Right atrium auricular region (tissue), 2 donors: ENCODE measurements around the gene ARMH1. TPM values are rescaled to one million over a fixed set of nuclear protein-coding genes. Genes with fewer than 3 reads are reported as not detected.

Experiments
- DNase-seq: peaks from one replicate; pipeline ENCODE4 v3.0.0-alpha.2; 2019; ENCODE audit warnings: low spot score
- H3K27ac ChIP-seq, 2 donors: fragments of 200-600 bp; sonication (generic); 1 replicate in 1 of 2; 2 replicates in 1 of 2; pipeline ENCODE4 v1.5.1; 2016 to 2019
- H3K27me3 ChIP-seq, 2 donors: fragments of 200-600 bp; sonication (generic); one replicate each; pipeline versions ENCODE4 v1.5.1 to v1.6.0; 2017 to 2019
- H3K36me3 ChIP-seq: fragments of 200-600 bp; sonication (generic); one replicate; pipeline ENCODE4 v1.5.1; 2016
- H3K4me1 ChIP-seq, 2 donors: fragments of 200-600 bp; sonication (generic); one replicate each; pipeline versions ENCODE4 v1.5.1 to v1.6.0; 2017 to 2019
- H3K4me3 ChIP-seq, 2 donors: fragments of 200-600 bp; sonication (generic); 1 replicate in 1 of 2; 2 replicates in 1 of 2; pipeline ENCODE4 v1.5.1; 2017 to 2019; ENCODE audit warnings: mild to moderate bottlenecking in 1 of 2, moderate library complexity in 1 of 2
- H3K9me3 ChIP-seq, 2 donors: fragments of 200-600 bp; sonication (generic); one replicate each; pipeline ENCODE4 v1.5.1; 2019
- total RNA-seq, 2 donors: library from RNA; depleted of rRNA; stranded (reverse); fragments of >200 nt; gene quantifications; one replicate each; pipeline ENCODE4 v1.1.0, GENCODE V29; 2016
- TF ChIP-seq, protein P1 (sequence below), 2 donors: fragments of 200-600 bp; sonication (generic); IDR thresholded peaks; one replicate each; pipeline ENCODE4 v1.5.1; 2019; ENCODE audit warnings: antibody characterized with exemption in 2 of 2

The ARMH1 gene
- total RNA-seq, 2 donors from 2014 or later = 0.19 to 5.2 TPM

DNA sequence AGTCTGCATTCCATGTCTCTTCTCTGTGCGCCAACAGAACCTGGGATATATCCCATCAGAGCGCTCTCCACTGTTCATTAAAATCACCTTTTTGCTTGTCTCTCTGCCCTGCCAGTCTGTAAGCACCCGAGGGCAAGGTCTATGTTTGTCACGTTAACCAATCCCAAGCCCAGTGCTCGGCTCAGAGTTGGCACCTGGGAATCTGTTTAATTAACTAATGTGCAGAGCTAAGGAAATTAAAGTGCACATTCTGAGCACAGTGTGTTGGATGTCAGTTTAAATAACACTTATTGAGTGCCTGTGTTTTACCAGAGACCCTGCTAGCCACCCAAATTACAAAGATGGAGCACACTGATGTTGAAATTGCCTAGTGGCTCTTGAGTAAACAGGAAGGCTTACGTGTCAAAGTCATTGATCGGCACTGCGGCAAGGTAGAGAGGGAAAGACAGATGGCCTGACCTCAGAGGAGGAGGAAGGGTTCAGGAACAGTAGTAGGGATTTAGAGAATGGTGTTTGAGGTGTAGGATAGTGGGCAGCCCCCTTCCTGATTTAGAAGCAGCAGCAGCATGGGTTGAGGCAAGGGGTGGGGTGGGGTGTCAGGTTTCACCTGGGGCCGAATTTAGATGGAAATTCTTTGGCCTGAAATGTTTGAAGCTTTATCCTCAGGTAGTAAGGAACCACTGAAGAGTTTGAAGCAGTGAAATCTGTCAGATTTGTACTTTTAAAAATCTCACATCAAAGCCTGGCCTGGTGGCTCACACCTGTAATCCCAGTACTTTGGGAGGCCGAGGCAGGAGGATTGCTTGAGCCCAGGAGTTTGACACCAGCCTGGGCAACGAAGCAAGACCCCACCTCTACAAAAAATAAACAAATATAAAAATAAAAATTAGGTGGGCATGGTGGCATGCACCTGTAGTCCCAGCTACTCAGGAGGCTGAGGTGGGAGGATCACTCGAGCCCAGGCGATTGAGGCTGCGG, 7.7 kb downstream of the ARMH1 start:
- H3K4me1 ChIP-seq = peaks cover 0 to 9% of the 10 kb centered on the region in 2 donors
- TF ChIP-seq, protein P1, sequence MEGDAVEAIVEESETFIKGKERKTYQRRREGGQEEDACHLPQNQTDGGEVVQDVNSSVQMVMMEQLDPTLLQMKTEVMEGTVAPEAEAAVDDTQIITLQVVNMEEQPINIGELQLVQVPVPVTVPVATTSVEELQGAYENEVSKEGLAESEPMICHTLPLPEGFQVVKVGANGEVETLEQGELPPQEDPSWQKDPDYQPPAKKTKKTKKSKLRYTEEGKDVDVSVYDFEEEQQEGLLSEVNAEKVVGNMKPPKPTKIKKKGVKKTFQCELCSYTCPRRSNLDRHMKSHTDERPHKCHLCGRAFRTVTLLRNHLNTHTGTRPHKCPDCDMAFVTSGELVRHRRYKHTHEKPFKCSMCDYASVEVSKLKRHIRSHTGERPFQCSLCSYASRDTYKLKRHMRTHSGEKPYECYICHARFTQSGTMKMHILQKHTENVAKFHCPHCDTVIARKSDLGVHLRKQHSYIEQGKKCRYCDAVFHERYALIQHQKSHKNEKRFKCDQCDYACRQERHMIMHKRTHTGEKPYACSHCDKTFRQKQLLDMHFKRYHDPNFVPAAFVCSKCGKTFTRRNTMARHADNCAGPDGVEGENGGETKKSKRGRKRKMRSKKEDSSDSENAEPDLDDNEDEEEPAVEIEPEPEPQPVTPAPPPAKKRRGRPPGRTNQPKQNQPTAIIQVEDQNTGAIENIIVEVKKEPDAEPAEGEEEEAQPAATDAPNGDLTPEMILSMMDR (IDR thresholded peaks at IDR 0.05) = no peak
- no peaks in the 10 kb centered on the region for H3K9me3 ChIP-seq
- H3K27me3 ChIP-seq = no peaks in the 10 kb centered on the region
- no peak for DNase-seq
- H3K4me3 ChIP-seq = no peak overlapping the region
- H3K27ac ChIP-seq = no peak overlapping the region
- H3K36me3 ChIP-seq = no peaks in the 10 kb centered on the region

DNA sequence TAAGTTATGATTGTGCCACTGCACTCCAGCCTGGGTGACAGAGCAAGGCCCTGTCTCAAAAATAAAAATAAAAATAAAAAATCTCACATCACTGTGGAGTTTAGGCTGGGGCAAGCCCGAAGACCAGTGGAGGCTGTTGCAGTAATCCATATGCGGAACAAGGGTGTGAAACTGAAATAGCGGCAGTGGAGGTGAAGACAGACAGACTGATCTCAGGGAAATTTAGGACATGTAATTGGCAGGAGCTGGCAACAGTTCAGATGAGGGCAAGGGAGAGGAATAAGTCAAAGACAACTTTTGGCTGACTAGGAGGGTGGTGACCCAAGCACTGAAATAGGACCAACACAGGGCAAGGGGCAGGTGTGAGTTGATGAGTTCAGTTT, 8.4 kb downstream of the ARMH1 start:
- Histone ChIP-seq H3K4me1 (peaks cover 0 to 7% of the 10 kb centered on the region in 2 donors), H3K9me3 (no peaks in the 10 kb centered on the region), H3K4me3 (no peak overlapping the region), H3K27ac (no peak overlapping the region), H3K27me3 (no peaks in the 10 kb centered on the region), H3K36me3 (no peaks in the 10 kb centered on the region)
- DNase-seq = no peak
- TF ChIP-seq, protein P1 (IDR thresholded peaks at IDR 0.05) = no peak

DNA sequence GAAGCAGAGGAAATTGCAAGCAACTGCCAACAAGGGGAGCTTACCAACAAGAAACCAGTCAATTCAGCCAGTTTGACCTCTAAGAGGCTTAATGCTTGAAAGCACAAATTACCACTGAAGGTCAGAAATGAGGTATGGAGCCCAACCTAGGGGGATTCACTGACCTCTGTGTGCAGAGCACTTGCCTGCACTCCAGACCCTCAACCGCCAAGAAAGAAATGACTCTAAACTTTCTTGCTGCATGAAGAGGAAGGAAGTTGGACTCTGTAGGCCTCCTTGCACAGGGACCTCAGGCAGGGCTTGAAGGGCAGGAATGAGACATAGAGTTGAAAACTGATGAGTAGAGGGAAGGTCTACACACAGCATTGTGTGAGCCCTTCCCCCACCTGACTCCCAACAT, 10.0 kb downstream of the ARMH1 start:
- Histone ChIP-seq H3K9me3 (no peaks in the 10 kb centered on the region), H3K4me1 (no peaks in the 10 kb centered on the region), H3K4me3 (no peak overlapping the region), H3K27me3 (no peaks in the 10 kb centered on the region), H3K36me3 (no peaks in the 10 kb centered on the region), H3K27ac (no peak overlapping the region)
- DNase-seq = no peak
- TF ChIP-seq, protein P1 (IDR thresholded peaks at IDR 0.05) = no peak

DNA sequence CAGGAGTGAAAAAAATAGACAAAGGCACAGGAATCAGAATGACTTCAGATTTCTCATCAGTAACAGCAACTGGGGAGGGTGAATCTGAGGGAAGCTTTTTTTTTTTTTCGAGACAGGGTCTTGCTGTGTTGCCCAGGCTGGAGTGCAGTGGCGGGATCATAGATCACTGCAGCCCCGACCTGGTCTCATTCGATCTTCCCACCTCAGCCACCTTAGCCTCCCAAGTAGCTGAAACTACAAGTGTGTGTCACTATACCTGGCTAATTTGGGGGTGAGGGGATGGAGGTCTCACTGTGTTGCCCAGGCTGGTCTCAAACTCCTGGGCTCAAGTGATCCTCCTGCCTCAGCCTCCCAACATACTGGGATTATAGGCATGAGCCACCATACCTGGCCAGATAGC, 10.7 kb downstream of the ARMH1 start:
- Histone ChIP-seq H3K36me3 (no peaks in the 10 kb centered on the region), H3K4me1 (no peaks in the 10 kb centered on the region), H3K9me3 (no peaks in the 10 kb centered on the region), H3K27ac (no peak overlapping the region), H3K27me3 (no peaks in the 10 kb centered on the region), H3K4me3 (no peak overlapping the region)
- TF ChIP-seq, protein P1 (IDR thresholded peaks at IDR 0.05) = no peak
- no peak for DNase-seq

DNA sequence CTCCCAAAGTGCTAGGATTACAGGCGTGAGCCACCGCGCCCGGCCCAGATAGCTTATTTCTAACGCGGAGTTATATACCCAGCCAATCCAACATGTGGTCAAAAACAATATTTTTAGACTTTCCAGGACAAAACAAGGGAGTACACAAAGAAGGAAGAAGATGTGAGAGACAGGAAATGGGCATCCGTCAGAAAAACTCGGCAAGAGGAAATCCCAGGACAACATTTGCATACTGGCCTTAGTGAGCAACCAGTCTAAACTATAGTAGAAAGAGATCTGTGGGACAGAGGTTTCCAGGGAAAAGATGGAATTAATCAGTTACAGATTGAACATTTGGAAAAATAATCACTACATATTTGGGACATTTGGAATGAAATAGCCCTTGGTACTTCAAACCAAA, 11.4 kb downstream of the ARMH1 start:
- Histone ChIP-seq H3K27ac (no peak overlapping the region), H3K4me3 (no peak overlapping the region), H3K27me3 (no peaks in the 10 kb centered on the region), H3K4me1 (no peaks in the 10 kb centered on the region), H3K36me3 (no peaks in the 10 kb centered on the region), H3K9me3 (no peaks in the 10 kb centered on the region)
- DNase-seq = no peak
- TF ChIP-seq, protein P1 (IDR thresholded peaks at IDR 0.05) = no peak
